ENCODE data around the gene UBE4B. TPM values are rescaled to one million over a fixed set of nuclear protein-coding genes. Genes with fewer than 3 reads are reported as not detected.
A peak's percentile ranks its signal among the peaks of the same experiment; 100 is the strongest.

The UBE4B gene
- total and polyA plus RNA-seq, 4 experiments from 2014 or later = 4.6 to 47.6 (median 26.9) TPM

DNA sequence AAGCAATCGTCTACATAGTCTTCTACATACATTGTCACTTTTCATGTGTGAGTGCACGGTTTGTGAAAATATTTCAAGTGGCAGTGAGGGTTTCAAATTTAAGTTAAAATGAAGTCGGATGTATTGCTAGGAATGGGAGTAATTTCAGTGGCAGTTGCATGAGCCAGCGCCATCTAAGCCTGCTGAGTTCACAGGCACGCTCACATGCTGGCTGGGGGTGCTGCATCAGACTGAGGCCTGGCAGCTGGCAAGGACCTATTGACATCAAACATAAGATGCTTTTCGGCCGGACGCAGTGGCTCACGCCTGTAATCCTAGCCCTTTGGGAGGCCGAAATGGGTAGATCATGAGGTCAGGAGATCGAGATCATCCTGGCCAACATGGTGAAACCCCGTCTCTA is 80.7 kb downstream of the UBE4B start:
- peaks cover 20% of the 10 kb centered on the region for H3K36me3 ChIP-seq (ENCODE audit: insufficient read depth, low read length)

DNA sequence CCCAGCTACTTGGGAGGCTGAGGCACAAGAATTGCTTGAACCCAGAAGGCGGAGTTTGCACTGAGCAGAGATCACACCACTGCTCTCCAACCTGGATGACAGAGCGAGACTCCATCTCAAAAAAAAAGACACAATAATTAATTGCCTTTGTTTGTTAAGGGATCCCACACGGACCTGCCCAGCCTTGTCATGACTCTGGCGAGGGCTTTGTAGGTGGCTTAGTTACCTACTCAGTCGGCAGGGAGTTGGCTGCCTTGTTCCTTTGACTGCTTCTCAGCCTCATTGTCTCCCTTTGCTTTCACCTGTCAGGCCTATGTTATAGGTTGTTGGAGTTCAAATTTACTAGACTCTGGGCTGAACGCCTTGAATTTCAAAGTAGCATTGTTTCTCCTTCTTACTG is 82.0 kb downstream of the UBE4B start:
- Histone ChIP-seq H3K36me3 (ENCODE audit: insufficient read depth, low read length) (peaks cover 27% of the 10 kb centered on the region), H3K4me3 (ENCODE audit: low read length in 2 of 2) (no peak overlapping the region), H3K27ac (ENCODE audit: low read depth, low read length) (no peak overlapping the region), H3K27me3 (ENCODE audit: insufficient read depth, low read length) (no peaks in the 10 kb centered on the region), H3K9me3 (ENCODE audit: control insufficient read depth in 1 of 2, low read length in 2 of 2) (no peaks in the 10 kb centered on the region), H3K4me1 (ENCODE audit: insufficient read depth, low read length) (no peaks in the 10 kb centered on the region)
- H3K27ac Mint-ChIP-seq = peak overlapping the region in 1 of 7 donors; percentile 37
- CTCF ChIA-PET (ENCODE audit: partially characterized antibody) = no interaction called here
- intact Hi-C loops (cut with micrococcal nuclease) = no loop called here
- POLR2A ChIA-PET (ENCODE audit: partially characterized antibody) = no interaction called here
- H3K4me1 Mint-ChIP-seq = no peaks in the 10 kb centered on the region
- no peaks in the 10 kb centered on the region for H3K9me3 Mint-ChIP-seq
- DNase-seq = no peak
- H3K4me3 Mint-ChIP-seq = no peak overlapping the region
- no peaks in the 10 kb centered on the region for H3K27me3 Mint-ChIP-seq
- H3K36me3 Mint-ChIP-seq = peaks cover 51 to 53% of the 10 kb centered on the region in 2 donors

More for the DNA sequence above, 80.7 kb downstream of the UBE4B start:
- Mint-ChIP-seq H3K9me3 (no peaks in the 10 kb centered on the region), H3K36me3 (peaks cover 49 to 53% of the 10 kb centered on the region in 2 donors), H3K4me1 (no peaks in the 10 kb centered on the region), H3K27ac (no peak overlapping the region), H3K27me3 (no peaks in the 10 kb centered on the region), H3K4me3 (peak overlapping the region in 1 of 8 donors; percentile 9)
- CTCF ChIA-PET (ENCODE audit: partially characterized antibody) = no interaction called here
- H3K9me3 ChIP-seq (ENCODE audit: control insufficient read depth in 1 of 2, low read length in 2 of 2) = no peaks in the 10 kb centered on the region
- H3K4me1 ChIP-seq (ENCODE audit: insufficient read depth, low read length) = no peaks in the 10 kb centered on the region
- H3K27me3 ChIP-seq (ENCODE audit: insufficient read depth, low read length) = no peaks in the 10 kb centered on the region
- no peak overlapping the region for H3K4me3 ChIP-seq (ENCODE audit: low read length in 2 of 2)
- intact Hi-C loops (cut with micrococcal nuclease) = no loop called here
- POLR2A ChIA-PET (ENCODE audit: partially characterized antibody) = no interaction called here
- no peak overlapping the region for H3K27ac ChIP-seq (ENCODE audit: low read depth, low read length)
- DNase-seq = no peak

DNA sequence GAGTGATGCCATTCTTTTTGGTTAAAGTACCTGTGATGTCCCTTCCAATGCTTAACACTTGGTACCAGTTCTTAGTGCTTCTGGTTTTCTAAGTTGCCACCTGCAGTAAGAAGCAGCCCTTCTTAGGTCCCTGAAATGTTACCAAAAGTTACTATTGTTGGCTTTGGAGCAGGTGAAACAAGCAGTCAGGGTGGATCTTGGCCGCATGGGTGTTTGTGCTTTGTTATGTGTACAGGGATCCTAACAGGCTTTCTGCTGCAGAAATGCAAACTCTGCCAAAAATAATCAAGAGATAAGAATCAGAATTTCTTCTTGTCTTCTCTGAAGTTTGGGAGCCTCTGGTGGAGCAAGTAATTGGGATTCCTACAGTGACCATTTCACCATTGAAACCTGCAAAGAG is 84.4 kb downstream of the UBE4B start:
- Histone ChIP-seq H3K4me3 (ENCODE audit: low read length in 2 of 2) (no peak overlapping the region), H3K27ac (ENCODE audit: low read depth, low read length) (no peak overlapping the region), H3K9me3 (ENCODE audit: control insufficient read depth in 1 of 2, low read length in 2 of 2) (no peaks in the 10 kb centered on the region), H3K4me1 (ENCODE audit: insufficient read depth, low read length) (no peaks in the 10 kb centered on the region), H3K27me3 (ENCODE audit: insufficient read depth, low read length) (no peaks in the 10 kb centered on the region), H3K36me3 (ENCODE audit: insufficient read depth, low read length) (peaks cover 25% of the 10 kb centered on the region)
- H3K9me3 Mint-ChIP-seq = no peaks in the 10 kb centered on the region
- no peak overlapping the region for H3K4me3 Mint-ChIP-seq
- H3K27ac Mint-ChIP-seq = no peak overlapping the region
- no peak for DNase-seq
- intact Hi-C loops (cut with micrococcal nuclease) = no loop called here
- peaks cover 46 to 49% of the 10 kb centered on the region in 2 donors for H3K36me3 Mint-ChIP-seq
- no peaks in the 10 kb centered on the region for H3K27me3 Mint-ChIP-seq
- POLR2A ChIA-PET (ENCODE audit: partially characterized antibody) = no interaction called here
- H3K4me1 Mint-ChIP-seq = no peaks in the 10 kb centered on the region
- CTCF ChIA-PET (ENCODE audit: partially characterized antibody) = no interaction called here

DNA sequence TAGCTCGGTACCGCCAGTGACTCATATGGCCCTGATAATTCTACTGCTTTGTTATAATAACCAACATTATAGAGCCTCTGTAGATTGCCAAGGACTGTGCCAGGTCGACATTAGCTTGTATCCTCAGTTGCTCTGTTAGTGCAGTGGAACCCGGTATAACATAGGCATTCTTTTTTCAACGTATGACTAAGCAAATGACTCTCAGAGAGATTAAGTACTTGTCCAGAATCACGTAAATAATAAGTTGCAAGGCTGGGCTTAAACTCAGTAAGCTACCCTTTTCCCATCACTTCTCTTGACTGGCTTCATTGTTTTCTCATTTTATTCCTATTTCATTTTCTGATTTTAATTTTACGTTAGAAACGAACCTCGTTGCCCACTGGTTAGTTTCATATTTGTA is 85.1 kb downstream of the UBE4B start:
- ChIA-PET POLR2A (ENCODE audit: partially characterized antibody) (no interaction called here), CTCF (ENCODE audit: partially characterized antibody) (no interaction called here)
- Mint-ChIP-seq H3K4me3 (no peak overlapping the region), H3K36me3 (peaks cover 50 to 52% of the 10 kb centered on the region in 2 donors), H3K9me3 (no peaks in the 10 kb centered on the region), H3K27me3 (no peaks in the 10 kb centered on the region), H3K27ac (no peak overlapping the region), H3K4me1 (no peaks in the 10 kb centered on the region)
- DNase-seq = no peak
- Histone ChIP-seq H3K27ac (ENCODE audit: low read depth, low read length) (no peak overlapping the region), H3K4me3 (ENCODE audit: low read length in 2 of 2) (no peak overlapping the region), H3K36me3 (ENCODE audit: insufficient read depth, low read length) (peaks cover 26% of the 10 kb centered on the region), H3K9me3 (ENCODE audit: control insufficient read depth in 1 of 2, low read length in 2 of 2) (no peaks in the 10 kb centered on the region), H3K4me1 (ENCODE audit: insufficient read depth, low read length) (no peaks in the 10 kb centered on the region), H3K27me3 (ENCODE audit: insufficient read depth, low read length) (no peaks in the 10 kb centered on the region)
- intact Hi-C loops (cut with micrococcal nuclease) = no loop called here

DNA sequence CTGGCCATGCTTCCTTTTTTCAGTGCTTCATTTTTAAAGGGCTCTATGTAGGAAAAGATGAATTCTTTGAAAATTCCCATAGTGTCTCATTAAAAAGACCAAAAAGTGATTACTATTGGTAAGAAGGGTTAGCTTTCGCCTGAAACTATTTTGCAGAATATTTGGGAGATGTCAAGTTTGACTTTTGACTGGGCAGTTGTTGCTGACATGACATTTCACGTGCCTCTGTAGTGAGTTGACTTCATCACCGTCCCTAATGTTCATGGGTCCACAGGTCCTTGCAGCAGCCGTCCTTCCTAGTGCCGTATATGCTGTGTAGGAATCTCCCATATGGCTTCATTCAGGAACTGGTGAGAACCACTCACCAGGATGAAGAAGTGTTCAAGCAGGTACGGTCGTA is 88.9 kb downstream of the UBE4B start:
- Mint-ChIP-seq H3K9me3 (no peaks in the 10 kb centered on the region), H3K36me3 (peaks cover 36 to 57% of the 10 kb centered on the region in 2 donors), H3K4me3 (no peak overlapping the region), H3K27ac (no peak overlapping the region), H3K4me1 (no peaks in the 10 kb centered on the region), H3K27me3 (no peaks in the 10 kb centered on the region)
- DNase-seq = no peak
- intact Hi-C loops (cut with micrococcal nuclease) = no loop called here
- Histone ChIP-seq H3K4me3 (ENCODE audit: low read length in 2 of 2) (no peak overlapping the region), H3K9me3 (ENCODE audit: control insufficient read depth in 1 of 2, low read length in 2 of 2) (no peaks in the 10 kb centered on the region), H3K27ac (ENCODE audit: low read depth, low read length) (no peak overlapping the region), H3K4me1 (ENCODE audit: insufficient read depth, low read length) (no peaks in the 10 kb centered on the region), H3K36me3 (ENCODE audit: insufficient read depth, low read length) (peaks cover 26% of the 10 kb centered on the region), H3K27me3 (ENCODE audit: insufficient read depth, low read length) (no peaks in the 10 kb centered on the region)
- POLR2A ChIA-PET (ENCODE audit: partially characterized antibody) = no interaction called here
- CTCF ChIA-PET (ENCODE audit: partially characterized antibody) = no interaction called here

DNA sequence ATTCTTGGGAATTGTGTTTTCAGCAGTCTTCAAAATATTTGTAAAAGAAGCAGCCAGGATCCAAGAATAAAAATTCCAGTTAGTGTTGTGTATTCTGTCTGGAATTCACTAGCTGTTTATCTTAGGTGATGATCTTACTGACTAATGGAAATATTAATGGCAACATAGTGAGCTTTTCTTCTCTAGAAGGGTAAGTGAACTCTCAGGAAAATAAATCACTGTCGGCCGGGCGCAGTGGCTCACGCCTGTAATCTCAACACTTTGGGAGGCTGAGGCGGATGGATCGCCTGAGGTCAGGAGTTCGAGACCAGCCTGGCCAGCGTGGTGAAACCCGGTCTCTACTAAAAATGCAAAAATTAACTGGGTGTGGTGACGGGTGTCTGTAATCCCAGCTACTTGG is 90.2 kb downstream of the UBE4B start:
- ChIA-PET POLR2A (ENCODE audit: partially characterized antibody) (no interaction called here), CTCF (ENCODE audit: partially characterized antibody) (no interaction called here)
- intact Hi-C loops (cut with micrococcal nuclease) = no loop called here
- Mint-ChIP-seq H3K9me3 (no peaks in the 10 kb centered on the region), H3K27me3 (no peaks in the 10 kb centered on the region), H3K36me3 (peaks cover 32 to 54% of the 10 kb centered on the region in 2 donors), H3K4me1 (no peaks in the 10 kb centered on the region), H3K27ac (no peak overlapping the region), H3K4me3 (no peak overlapping the region)
- Histone ChIP-seq H3K4me3 (ENCODE audit: low read length in 2 of 2) (no peak overlapping the region), H3K27ac (ENCODE audit: low read depth, low read length) (no peak overlapping the region), H3K36me3 (ENCODE audit: insufficient read depth, low read length) (peaks cover 18% of the 10 kb centered on the region), H3K4me1 (ENCODE audit: insufficient read depth, low read length) (no peaks in the 10 kb centered on the region), H3K27me3 (ENCODE audit: insufficient read depth, low read length) (no peaks in the 10 kb centered on the region), H3K9me3 (ENCODE audit: control insufficient read depth in 1 of 2, low read length in 2 of 2) (no peaks in the 10 kb centered on the region)
- DNase-seq = no peak

DNA sequence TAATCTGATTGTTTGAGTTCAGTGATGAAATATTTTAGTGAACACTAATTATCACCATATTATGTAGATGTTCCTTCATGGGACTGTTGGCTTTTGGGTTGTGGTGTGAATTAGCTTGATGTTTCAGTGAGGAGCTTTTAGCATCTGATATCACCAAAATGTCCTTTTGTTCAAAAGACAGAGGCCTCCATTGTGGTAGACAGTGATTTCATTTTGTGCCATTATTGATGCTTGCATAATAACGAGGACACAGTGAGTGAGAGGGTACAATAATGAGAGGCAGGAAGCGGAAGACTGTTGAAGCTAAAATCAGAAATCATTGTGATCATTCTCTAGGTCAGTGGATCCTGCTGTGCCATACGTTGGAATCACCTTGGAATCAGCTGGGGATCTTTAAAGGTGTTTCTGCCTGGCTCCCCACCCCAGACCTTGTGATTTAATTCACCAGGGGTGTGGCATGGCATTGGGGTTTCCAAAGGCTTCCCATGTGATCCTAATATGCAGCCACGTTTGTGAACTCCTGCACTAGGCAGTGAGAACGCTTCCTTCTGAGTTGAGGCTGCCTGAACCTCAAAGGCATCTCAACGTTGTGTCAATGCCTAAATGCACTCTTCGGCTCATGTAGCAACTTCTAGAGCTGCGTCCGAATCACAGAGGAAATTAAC is 95.5 kb downstream of the UBE4B start:
- Histone ChIP-seq H3K9me3 (ENCODE audit: control insufficient read depth in 1 of 2, low read length in 2 of 2) (no peaks in the 10 kb centered on the region), H3K36me3 (ENCODE audit: insufficient read depth, low read length) (peaks cover 35% of the 10 kb centered on the region), H3K4me1 (ENCODE audit: insufficient read depth, low read length) (no peaks in the 10 kb centered on the region), H3K27ac (ENCODE audit: low read depth, low read length) (no peak overlapping the region), H3K27me3 (ENCODE audit: insufficient read depth, low read length) (no peaks in the 10 kb centered on the region), H3K4me3 (ENCODE audit: low read length in 2 of 2) (no peak overlapping the region)
- no peaks in the 10 kb centered on the region for H3K27me3 Mint-ChIP-seq
- H3K9me3 Mint-ChIP-seq = no peaks in the 10 kb centered on the region
- peaks cover 25 to 59% of the 10 kb centered on the region in 2 donors for H3K36me3 Mint-ChIP-seq
- peak overlapping the region in 4 of 7 donors; percentile 12 to 37 (median 31) for H3K27ac Mint-ChIP-seq
- intact Hi-C loops (cut with micrococcal nuclease) = no loop called here
- POLR2A ChIA-PET (ENCODE audit: partially characterized antibody) = no interaction called here
- no peak overlapping the region for H3K4me3 Mint-ChIP-seq
- H3K4me1 Mint-ChIP-seq = no peaks in the 10 kb centered on the region
- no peak for DNase-seq
- CTCF ChIA-PET (ENCODE audit: partially characterized antibody) = no interaction called here

DNA sequence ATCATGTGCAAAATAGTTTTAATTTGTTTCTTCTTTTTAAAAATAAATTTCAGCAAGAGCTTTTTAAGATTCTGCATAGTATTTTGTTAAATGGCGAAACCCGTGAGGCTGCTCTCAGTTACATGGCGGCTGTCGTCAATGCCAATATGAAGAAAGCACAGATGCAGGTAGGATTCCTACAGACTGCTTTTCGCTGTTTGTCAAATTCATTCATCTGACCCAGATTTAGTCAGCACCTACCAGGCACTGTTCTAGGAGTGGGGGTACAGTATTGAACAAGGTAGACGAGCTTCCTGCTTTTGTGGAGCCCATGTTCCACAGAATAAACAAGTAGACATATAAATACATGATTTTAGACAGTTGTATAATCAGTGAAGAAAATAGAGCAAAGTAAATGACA is 99.6 kb downstream of the UBE4B start:
- no peaks in the 10 kb centered on the region for H3K9me3 Mint-ChIP-seq
- Histone ChIP-seq H3K27me3 (ENCODE audit: insufficient read depth, low read length) (no peaks in the 10 kb centered on the region), H3K9me3 (ENCODE audit: control insufficient read depth in 1 of 2, low read length in 2 of 2) (no peaks in the 10 kb centered on the region), H3K4me1 (ENCODE audit: insufficient read depth, low read length) (no peaks in the 10 kb centered on the region), H3K27ac (ENCODE audit: low read depth, low read length) (no peak overlapping the region), H3K4me3 (ENCODE audit: low read length in 2 of 2) (no peak overlapping the region), H3K36me3 (ENCODE audit: insufficient read depth, low read length) (peaks cover 40% of the 10 kb centered on the region)
- H3K27me3 Mint-ChIP-seq = no peaks in the 10 kb centered on the region
- DNase-seq = no peak
- intact Hi-C loops (cut with micrococcal nuclease) = no loop called here
- H3K4me1 Mint-ChIP-seq = no peaks in the 10 kb centered on the region
- H3K4me3 Mint-ChIP-seq = no peak overlapping the region
- peak overlapping the region in 1 of 7 donors; percentile 0 for H3K27ac Mint-ChIP-seq
- CTCF ChIA-PET (ENCODE audit: partially characterized antibody) = no interaction called here
- H3K36me3 Mint-ChIP-seq = peaks cover 33 to 57% of the 10 kb centered on the region in 2 donors
- POLR2A ChIA-PET (ENCODE audit: partially characterized antibody) = no interaction called here

Measured in CD4-positive, alpha-beta memory T cell (primary cell).